NCI-H2227 (cell line): ENCODE results near the gene PPP3CA.
"Not testable (repeated sequence)": the region's sequence is repeated elsewhere in the genome, so short reads cannot be mapped to it uniquely, and the experiment has no call there.

ENCODE experiments used
- DNase-seq: peaks from one replicate; lab custom pipeline; 2025; ENCODE audit not compliant: unreplicated experiment; lab: John Stamatoyannopoulos, UW

Gene PPP3CA

DNA sequence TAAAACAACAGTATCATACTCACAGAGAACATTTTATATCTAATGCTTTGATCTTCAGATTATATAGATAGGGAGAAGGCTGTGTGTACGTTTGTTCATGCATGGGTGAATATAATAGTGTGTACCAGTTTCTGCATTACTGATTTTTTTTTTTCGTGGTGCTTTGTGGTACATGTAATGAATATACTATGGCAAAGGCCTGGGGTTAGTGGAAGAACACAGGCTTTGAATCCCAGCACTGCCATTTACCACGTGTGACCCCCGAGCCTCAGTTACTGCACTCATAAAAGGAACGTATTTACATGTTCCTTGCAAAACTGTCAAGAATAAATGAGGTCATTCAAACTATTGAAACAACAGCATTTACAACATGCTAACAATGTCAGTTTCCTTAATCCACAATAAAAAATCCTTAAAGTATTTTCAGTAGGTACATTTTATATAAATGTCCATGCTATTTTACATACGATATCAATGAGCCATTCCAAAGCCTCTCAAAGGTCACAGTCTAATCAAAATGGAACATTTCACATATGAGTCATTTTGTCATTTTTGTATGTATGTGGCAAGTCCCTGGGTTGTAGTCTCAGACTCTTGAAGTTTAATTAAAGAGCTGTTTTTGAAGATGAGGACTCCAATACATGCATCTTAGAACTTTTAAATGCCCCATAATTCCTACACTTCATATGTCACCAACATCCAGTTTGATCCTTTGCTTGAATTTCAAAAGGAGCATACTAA lies 242.8 kb downstream of the PPP3CA start:
- DNase-seq = no peak

DNA sequence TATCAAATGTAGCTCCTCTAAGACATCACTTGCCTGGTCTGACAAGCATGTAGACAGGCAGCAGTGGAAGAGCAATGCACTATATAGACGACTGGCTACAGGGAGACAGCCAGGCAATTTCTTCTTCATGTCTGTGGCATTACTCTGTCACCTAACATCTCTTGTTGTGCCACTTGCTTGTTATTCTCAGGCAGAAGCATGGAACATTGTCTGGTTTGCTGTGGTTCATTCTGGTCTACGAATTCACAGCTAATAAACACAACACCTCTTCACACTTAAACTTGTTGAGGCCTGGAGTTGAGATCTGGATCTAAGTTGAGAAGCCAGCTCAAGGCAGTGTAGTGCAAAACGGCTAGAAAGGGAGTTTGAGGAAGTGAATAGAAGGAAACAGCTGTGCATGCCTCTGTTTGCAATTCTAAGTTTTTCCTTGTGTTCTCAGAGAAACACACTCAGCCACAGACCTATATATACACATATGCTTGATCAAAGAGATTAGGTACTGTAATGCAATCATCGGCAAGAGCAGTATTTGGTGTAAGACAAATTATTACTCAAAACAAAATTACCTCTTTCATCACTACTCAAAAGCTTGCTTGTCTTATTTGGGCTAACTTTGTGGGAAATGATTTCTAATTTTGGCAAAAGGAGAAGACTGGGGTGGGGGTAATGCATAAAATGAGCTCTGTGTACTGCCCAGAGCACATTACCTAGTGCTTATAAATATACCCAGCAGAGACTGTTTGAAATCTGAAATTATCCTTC lies 243.8 kb downstream of the PPP3CA start:
- no peak for DNase-seq

DNA sequence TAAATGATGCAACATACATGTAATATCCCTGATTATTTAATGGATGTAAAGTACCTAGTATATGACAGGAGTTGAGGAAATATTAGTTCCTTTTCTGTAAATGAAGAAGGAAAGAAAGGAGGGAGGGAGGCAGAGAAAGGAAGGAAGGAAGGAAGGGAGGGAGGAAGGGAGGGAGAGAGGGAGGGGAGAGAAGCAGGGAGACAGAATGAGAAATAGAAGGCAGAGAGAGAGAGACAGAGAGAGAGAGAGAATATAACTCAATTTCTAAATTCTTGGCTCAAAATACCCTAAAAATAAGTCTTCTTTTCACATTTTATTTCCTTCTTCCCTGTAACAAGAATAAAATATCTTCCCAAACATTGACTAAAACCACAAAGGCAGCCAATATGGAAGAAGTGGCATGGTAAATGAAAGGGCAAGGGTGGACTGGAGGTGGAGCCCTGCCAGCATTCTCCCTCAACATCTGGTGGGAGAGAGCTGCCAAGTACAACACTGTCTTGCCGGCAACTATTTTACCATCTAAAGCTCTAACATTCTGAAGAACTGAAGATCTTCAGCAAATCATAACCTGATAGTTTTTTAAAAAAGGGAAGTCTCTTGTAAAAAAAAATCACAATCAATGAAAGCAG lies 245.1 kb downstream of the PPP3CA start:
- no peak for DNase-seq

DNA sequence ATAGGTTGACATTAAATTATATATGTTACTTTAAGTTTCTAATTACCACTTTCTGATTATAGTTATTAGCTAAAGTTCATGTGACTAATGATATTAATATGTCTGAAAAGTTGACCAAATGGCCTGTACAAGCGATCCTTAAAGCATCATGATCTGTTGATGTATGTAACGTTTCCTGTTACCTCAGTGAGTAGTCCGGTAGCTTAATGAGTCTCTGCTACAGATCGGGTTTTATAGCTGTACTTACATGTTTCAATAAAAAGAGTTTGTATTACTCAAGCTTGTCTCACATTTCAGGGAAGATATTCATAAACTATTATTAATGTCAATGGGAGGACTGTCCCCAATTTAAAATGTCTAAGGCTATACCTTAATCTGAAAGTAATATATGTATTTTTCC lies 246.3 kb downstream of the PPP3CA start:
- DNase-seq = no peak

DNA sequence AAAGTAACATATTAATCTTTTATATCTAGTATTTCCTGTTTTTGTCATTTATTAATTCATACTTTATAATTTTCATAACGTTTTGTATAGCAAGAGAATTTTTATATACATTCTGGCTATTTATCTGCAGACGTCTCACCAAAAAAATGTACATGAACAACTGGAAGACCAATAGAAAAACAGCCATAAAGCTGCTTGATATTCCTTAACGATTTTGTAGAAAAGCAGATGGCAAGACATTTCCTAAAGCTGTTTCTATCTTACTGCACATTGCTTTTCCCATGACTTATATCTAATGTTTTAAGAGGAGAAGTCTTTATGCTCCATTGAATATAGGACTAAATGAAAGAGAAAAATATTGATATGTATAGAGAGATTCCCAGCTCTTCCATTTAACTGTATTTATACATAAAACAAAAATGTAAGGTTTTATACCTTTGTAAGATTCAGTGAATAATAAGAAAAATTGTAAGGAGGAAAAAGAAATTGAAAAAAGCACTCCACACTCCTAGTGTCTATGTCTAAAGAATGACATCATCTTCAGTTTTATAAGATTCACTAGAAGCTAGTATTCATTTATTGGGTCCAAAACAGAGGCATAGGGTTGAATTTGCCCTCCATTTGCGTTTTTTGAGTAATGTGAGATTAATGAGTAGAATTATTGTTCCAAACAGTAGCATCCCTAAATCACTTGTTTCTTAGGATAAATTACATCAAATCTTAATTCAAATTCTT lies 248.5 kb downstream of the PPP3CA start:
- DNase-seq = no peak

DNA sequence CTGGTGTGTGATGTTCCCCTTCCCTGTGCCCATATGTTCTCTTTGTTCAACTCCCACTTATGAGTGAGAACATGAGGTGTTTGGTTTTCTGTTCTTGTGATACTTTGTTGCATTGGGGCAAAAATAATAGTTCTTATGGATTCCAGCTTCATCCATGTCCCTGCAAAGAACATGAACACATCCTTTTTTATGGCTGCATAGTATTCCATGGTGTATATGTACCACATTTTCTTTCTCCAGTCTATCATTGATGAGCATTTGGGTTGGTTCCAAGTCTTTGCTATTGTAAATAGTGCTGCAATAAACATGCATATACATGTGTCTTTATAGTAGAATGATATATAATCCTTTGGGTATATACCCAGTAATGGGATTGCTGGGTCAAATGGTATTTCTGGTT lies 254.7 kb downstream of the PPP3CA start:
- DNase-seq = not testable (repeated sequence)

DNA sequence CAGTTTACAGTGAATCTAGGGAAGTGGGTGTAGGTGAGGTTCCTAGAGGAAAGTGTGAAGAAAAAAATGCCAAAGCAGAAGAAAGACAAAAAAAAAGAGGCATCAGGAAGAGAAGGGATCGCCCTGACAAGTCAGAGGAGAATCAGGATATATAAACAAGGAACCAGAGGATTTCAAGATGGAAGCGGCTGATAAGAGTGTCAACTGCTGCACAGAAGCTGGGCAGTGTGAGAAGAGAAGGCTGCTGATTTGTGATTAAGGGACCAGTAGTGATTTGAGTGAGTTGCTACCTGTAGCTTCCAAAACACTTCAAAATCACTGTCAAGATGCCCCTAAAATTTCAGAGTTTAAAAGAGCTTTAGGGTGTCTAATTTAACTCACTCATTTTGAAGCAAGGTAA lies 258.2 kb downstream of the PPP3CA start:
- DNase-seq = no peak

DNA sequence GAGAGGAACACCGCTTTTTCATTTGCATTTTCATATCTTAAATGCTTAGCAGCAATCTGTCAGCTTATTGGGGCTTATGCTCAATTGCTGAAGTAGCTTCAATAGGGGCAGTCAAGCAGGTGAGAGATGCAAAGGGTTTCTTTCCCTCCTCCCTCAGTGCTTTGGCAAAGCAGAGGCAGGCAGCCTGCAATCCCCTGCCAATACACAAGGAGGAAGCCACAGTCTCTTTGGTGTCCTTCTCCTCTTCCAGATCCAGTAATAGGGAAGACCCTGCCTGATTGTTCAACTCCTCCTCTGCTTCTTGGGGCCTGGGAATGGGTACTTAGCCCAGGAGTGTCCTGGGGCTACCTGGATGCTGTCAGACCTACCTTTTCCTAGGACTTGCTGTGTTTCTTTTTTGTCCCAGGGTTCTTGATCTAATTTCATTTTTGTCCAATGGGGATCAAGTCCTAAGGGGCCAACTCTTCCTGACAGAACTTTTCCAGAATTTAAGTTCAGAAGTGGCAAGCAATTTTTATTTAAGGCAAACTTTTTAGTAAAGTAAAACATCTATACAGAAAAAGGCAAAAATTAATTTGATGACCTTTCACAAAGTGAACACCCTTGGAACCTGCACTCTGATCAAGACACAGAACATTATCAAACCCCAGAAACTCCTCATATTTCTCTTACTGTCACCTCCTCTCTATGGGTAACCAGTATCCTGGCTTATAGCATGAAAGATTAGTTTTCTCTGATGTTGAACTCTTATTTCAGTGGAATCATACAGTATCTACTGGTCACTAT lies 260.3 kb downstream of the PPP3CA start:
- no peak for DNase-seq

DNA sequence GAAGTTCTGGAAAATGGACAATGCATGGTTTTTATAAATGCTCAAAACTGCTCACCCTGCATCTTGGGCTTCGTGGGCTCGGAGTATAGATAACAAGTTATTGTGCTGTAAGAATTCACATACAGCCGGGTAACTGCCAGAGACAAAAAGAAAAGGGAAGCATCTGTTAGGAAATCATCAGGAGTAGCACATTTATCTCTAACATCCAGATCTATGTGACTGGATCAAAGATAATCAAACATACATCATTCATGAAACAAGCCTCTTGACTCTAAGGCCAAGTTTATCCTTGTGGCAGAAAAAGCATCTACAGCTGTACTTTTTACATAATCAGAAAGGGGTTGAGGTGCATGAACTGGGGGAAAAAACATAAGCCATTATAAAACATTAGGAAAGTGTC lies 264.2 kb downstream of the PPP3CA start:
- DNase-seq = no peak

DNA sequence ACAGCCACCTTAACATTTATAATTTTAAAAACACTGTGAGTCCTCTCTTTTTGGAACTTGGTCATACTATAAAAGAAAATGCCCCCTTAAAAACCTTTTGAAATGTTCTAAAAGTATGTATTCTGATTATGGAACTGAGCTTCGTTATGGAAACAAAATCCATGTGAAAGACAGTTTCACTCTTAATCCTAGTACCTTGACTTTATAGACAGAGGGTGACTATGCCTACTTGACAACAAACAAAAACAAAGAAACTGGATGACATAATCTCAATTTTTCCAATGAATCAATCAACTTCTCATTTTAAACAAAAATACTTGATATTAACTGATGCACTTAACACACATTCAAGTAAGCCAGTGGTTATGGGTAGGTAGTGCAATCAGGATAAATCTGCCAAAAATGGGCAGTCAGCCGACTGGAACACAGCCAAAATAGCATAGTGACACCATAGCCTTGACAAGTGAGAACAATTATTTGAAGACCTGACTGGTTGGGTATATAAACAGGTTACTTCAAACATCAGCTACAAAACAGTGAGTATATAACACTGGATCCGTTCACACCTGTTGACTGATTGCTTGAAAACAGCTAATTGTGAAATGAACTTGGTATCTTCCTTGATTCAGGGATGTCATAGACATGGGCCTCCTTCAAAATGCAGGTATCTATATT lies 265.5 kb downstream of the PPP3CA start:
- DNase-seq = no peak

DNA sequence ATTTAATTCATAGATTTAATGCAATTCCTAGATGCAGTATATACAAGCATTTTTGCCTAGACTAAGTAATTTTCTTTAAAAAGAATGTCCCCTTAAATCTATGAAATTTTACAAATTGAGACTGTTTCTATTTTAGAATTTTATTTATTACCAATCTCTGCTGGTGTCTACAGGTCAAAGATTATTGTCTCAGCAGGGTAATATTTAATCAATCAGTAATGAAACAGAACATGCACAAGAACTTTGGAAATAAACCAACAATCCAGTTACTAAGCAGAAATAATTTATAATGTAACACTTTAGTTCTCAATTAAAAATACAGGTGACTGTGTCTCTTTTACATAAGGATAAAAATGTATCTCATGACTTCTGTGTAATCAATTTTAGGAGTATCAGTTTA lies 266.2 kb downstream of the PPP3CA start:
- DNase-seq = no peak

DNA sequence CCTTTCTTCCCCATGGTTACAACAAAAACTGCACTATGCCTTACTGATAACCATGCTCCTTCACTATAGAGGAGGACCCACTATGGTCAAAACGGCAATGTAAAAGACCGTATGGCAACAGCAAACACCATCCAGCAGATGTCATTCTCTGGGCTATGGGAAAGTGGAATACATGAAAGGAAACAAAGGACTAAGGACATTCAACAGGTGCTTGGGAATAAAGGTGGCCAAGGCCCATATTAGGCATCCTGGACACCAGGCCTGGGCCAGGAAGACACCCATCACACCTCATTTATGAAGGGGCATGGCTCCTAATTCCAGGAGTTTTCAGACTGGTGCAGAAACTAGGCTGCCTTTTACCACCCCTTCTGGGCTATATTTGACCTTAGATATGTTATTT lies 268.4 kb downstream of the PPP3CA start:
- DNase-seq = no peak

DNA sequence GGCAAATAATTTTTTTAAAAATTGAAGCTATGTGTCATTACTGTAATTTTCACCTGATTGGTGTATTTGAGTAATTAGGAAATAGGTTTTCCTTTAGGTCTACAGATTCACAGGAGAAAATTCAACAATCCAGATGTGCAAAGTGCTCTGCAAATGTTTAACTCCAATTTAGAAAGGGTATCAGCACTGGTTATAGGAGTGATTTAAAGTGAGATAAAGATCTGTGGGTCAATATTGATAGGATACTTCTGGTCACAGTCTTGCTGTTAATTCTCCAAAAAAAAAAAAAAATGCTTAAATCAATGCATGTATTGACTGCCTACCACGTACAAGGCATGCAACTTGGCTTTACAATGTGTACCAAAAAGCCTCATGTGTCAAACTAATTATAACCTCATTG lies 271.3 kb downstream of the PPP3CA start:
- DNase-seq = no peak

DNA sequence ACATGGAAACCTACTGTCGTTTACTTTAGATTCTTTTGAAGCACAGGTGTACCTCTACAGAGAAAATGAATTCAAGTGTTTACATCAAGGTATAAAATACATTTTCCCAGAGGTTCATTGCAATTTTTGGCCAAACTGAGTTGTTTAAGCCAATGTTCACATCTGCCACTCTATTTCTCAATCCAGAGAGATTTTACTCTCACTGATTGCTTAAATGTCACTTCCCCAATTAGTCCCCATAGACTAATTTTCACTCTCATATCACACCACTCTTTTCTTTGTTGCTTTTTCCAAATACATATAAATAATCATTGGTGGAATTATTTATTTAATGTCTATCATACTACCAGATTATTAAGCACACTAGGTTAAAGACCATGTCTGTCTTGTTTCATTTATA lies 271.8 kb downstream of the PPP3CA start:
- DNase-seq = no peak

DNA sequence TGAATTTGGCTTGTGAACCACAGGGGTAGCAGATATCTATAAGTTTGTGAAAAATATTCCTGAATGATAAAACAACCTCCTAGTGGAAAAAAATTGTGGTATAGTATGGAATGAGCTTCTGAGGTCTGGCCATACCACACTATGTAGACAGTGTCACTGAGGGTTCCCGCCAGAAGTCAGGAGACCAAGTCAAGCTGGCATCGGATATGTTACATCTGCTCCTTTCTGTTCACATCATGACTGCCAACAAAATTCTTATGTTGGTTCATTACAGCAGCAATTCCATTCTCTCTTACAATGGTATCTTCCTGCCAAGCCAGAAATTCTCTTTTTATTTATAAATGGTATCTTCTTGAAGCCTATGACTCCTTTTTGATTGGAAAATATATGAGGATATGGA lies 273.0 kb downstream of the PPP3CA start:
- no peak for DNase-seq

DNA sequence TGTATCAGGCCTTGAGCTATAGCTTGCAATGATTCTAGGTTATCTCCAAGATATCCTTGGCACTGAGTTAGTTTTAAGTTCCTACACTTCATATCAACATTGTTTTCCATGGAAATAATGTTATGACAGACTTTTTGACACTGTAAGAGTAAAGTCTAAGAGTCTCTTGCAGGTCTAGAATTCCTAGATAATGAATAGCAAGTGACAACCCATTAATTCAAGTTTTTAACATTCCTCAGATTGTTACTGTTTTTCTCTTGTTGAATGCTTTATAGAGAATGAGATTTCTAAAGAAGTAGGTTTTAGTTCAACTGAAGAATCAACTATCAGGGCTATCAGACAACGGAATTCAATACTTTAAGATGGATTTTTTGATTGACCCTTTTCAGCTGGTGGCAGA lies 276.1 kb downstream of the PPP3CA start:
- no peak for DNase-seq

DNA sequence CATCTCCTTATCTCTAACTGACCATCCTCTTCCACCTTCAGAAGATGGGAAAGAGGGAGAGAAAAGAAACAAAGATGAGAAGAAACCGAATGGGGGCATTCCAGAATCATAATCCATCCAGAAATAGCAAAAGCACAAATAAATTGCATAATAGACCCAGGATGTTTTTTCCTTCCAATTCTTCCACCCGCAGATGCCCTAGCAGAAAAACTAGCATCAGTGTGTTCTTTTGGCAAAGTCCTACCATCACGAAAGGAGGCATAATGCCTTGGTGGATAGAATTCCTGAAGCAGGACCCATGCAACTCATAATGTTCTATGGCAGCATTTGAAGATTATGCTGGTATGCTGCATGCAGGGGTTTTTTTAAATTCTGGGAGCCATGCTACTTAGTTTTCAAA lies 279.2 kb downstream of the PPP3CA start:
- DNase-seq = no peak

DNA sequence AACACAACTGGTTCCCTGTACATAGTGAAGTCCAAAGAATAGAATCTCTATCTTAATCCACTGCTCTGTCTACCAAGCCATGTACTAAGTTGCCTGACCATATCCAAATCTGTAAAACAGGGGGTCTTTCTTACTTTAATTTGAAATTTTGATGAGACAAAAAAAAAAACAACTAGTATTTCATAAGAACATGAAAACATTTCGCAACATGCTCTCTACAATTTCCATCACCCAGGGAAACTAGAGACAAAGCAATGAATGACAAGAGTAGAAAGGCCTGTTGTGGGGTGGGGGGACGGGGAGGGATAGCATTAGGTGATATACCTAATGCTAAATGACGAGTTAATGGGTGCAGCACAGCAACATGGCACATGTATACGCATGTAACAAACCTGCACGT lies 279.9 kb downstream of the PPP3CA start:
- no peak for DNase-seq

DNA sequence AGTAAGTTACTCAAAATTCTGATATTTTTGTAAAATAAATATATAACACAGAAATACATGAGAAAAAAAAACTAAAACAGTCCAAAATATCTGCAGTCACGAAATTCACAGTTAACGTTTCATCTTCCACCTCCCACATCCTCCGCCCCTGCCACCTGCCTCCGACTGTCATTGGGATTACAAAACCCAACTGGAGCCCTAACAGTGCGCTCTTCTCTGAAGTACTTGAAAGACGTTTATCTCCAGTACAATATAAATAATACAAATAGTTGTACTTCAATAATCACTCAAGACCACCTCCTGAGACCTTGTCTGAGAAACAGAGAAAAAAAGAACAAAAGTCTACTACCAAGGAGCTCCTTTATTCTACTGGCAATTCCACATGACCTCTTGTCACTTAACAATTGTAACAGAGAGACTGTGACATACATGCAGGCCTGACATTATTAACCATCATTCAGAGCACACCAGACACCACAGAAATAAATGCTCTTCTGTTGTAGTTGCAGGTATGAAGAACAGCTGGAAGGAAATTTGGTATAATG lies 280.6 kb downstream of the PPP3CA start:
- peak; percentile 57 for DNase-seq

DNA sequence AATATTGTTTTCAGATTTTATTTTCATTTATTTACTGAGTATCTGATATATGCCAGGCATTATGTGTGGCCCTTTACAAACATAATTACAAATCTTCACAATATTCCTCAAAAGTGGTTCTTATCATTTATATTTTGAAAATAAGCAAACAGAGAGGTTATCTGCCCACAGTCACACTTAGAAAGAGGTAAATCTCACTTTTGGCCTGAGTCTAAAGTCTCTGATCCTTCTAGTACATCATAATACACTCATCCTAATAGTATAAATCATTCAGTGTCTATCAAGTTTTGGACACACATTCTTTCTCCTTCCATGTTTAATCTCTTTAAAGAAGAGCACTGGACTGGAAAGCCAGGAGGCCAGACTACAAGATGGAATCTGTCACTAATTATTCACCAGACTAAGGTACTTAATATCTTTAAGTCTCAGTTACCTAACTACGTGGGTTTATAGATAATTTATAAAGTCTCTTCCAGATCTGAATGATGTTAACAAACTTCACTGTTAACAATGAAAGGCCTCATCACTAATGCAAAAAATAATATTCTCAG lies 281.3 kb downstream of the PPP3CA start:
- no peak for DNase-seq
